Rectal smooth muscle tissue (tissue), 1 donor: Measurements from ENCODE around the gene TBC1D24.
"Not testable (repeated sequence)": the region's sequence is repeated elsewhere in the genome, so short reads cannot be mapped to it uniquely, and the experiment has no call there.

Experiments used
- H3K27ac ChIP-seq: one replicate; pipeline ENCODE4 v1.7.0; 2013; ENCODE audit warnings: low read depth, low read length, inconsistent platforms
- H3K27me3 ChIP-seq: one replicate; pipeline ENCODE4 v1.7.0; 2013; ENCODE audit warnings: low read length; ENCODE audit not compliant: control insufficient read depth, insufficient read depth
- H3K36me3 ChIP-seq: one replicate; pipeline ENCODE4 v1.7.0; 2013; ENCODE audit warnings: low read length; ENCODE audit not compliant: control insufficient read depth, insufficient read depth
- H3K4me1 ChIP-seq: one replicate; pipeline ENCODE4 v1.7.0; 2013; ENCODE audit warnings: low read length; ENCODE audit not compliant: control insufficient read depth, insufficient read depth
- H3K4me3 ChIP-seq: one replicate; pipeline ENCODE4 v1.7.0; 2013; ENCODE audit warnings: low read length
- H3K9ac ChIP-seq: one replicate; pipeline ENCODE4 v1.7.0; 2013; ENCODE audit warnings: low read length

Gene TBC1D24

DNA sequence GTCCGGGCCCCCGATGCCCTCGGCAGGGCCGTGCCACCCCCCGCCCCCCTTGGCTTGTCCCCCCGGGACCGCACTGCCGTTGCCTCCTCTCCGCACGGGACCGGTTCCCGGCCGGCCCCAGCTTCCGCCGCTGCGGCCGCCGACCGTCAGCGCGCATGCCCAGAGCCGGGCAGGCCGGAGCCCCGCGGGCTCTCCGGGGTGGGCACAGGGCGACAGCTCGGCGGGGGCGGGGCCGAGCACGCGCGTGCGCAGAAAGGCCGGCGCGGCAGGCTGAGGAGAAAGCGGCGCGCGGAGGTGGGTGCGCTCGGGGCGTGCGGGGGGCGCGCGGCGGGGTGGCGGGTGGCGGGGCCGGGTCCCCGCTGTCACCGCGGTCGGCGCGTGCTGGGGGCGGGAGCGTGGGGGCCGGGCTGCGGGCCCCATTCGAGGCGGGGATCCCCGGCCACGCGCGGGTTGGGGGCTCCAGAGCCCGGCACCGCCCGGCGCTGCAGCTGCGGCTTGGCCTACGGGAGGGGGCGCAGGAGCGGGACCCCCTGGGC is at the start of gene TBC1D24:
TSS of gene TBC1D24 (plus strand) at position 251 of the 536 bp plus-strand sequence. CDS start 21,022 bp downstream, outside the sequence.
- Histone ChIP-seq H3K4me3 (peak within 1 kb of the TSS; percentile 84), H3K9ac (no peak within 1 kb of the TSS), H3K27me3 (peaks cover 21% of the 10 kb centered on the region), H3K36me3 (no peaks in the 10 kb centered on the region), H3K4me1 (no peaks in the 10 kb centered on the region), H3K27ac (peak within 1 kb of the TSS; percentile 70)

- H3K4me1 ChIP-seq, result no peaks in the 10 kb centered on the region
Measured at GRCh38 chr16:2425825-2426430, 49.0 kb upstream of the TBC1D24 start.

DNA sequence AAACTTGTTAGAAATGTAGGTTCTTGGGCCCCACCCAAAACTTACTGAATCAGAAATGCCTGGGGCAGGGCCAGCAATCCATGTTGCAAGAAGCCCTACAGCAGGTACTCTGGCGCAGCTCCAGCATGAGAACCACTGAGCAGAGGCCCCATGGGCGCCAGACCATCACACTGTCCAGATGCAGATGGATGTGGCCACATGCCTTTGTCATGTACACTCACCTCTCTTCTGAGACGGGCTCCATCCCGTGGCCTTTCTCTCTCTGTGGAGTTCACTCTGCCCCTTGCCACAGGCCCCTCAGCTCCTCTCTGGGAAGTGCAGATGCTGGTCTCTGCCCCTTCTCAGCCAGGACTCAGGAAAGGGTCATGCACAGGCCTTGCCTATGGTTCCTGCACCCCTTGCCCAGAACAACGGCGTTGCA is 48.0 kb upstream of the TBC1D24 start:
- H3K9ac ChIP-seq, result no peak overlapping the region
- H3K27me3 ChIP-seq, result no peaks in the 10 kb centered on the region
- no peak overlapping the region for H3K4me3 ChIP-seq
- no peaks in the 10 kb centered on the region for H3K36me3 ChIP-seq
- no peak overlapping the region for H3K27ac ChIP-seq
- H3K4me1 ChIP-seq, result no peaks in the 10 kb centered on the region

More at GRCh38 chr16:2425825-2426430, 49.0 kb upstream of the TBC1D24 start:
- Histone ChIP-seq H3K27ac (no peak overlapping the region), H3K36me3 (no peaks in the 10 kb centered on the region), H3K9ac (no peak overlapping the region), H3K4me3 (no peak overlapping the region), H3K27me3 (no peaks in the 10 kb centered on the region)

- no peaks in the 10 kb centered on the region for H3K36me3 ChIP-seq
- no peak overlapping the region for H3K9ac ChIP-seq
- no peaks in the 10 kb centered on the region for H3K4me1 ChIP-seq
- no peaks in the 10 kb centered on the region for H3K27me3 ChIP-seq
- H3K4me3 ChIP-seq, result no peak overlapping the region
- no peak overlapping the region for H3K27ac ChIP-seq
Measured at GRCh38 chr16:2427526-2427925, 47.4 kb upstream of the TBC1D24 start.

DNA sequence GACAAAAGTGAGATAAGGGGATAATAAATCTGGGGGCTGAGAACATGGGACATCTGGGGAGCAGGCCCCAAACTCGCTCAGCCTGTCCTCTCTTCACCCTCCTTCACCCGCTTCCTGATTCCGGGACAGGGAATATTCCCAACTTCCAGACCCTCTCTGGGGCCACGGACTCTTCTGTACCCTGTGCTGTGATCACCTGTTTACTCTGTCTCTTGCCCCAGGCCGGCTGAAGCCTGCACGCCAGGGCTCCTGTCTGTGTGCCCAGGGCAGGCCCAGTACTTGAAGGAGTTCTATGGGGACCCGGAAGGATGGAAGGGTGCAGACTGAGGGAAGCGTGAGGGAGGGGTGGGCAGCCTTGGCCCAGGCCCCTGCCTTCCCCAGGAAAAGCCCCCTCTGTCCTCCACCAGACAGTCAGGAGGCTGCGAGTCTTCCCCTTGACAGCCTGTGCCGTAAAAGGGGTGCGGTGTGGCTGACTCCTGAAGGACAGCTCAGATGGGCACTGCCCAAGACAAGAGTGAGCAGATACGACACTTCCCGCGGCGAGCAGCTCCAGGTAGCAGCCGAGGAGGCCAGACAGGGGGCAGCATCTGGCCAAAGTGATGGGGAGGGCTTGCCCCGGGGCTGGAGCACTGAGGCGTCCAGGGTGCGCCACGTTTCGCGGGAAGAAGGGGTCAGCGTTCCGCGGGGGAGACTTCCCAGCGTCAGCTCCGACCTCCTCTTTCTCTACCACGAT is 46.7 kb upstream of the TBC1D24 start:
- H3K9ac ChIP-seq, result peak overlapping the region; percentile 34

DNA sequence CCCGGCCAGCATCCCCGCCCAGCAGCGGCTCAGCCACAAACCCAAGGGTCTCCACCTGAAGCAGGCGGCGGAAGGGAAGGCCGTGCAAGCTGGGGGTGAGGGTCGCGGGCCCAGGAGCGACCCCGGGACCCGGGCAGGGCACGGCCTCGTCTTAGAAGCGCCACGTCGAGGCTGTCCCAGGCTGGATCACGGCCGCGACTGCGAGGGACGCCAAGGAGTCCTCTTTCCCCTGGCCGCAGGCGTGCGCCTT is 46.2 kb upstream of the TBC1D24 start:
- Histone ChIP-seq H3K4me1 (no peaks in the 10 kb centered on the region), H3K27me3 (no peaks in the 10 kb centered on the region), H3K27ac (peak overlapping the region; percentile 58), H3K4me3 (peak overlapping the region; percentile 63), H3K9ac (peak overlapping the region; percentile 34), H3K36me3 (peaks cover 4% of the 10 kb centered on the region)

More for the DNA sequence above, 46.7 kb upstream of the TBC1D24 start:
- Histone ChIP-seq H3K27me3 (no peaks in the 10 kb centered on the region), H3K36me3 (peaks cover 4% of the 10 kb centered on the region), H3K27ac (peak overlapping the region; percentile 8), H3K4me3 (peak overlapping the region; percentile 63), H3K4me1 (no peaks in the 10 kb centered on the region)

- H3K27ac ChIP-seq, result peak within 1 kb of the TSS; percentile 58
- H3K27me3 ChIP-seq, result no peaks in the 10 kb centered on the region
- peak within 1 kb of the TSS; percentile 34 for H3K9ac ChIP-seq
- peaks cover 4% of the 10 kb centered on the region for H3K36me3 ChIP-seq
- peak within 1 kb of the TSS; percentile 80 for H3K4me3 ChIP-seq
- H3K4me1 ChIP-seq, result no peaks in the 10 kb centered on the region
Measured at GRCh38 chr16:2429034-2429770, 45.7 kb upstream of the TBC1D24 start, which contains the start of gene CCNF. TSS of gene CCNF (plus strand) at chr16:2429447. CDS start at chr16:2429482, 35 bp downstream.

- Histone ChIP-seq H3K36me3 (peaks cover 4% of the 10 kb centered on the region), H3K27ac (no peak overlapping the region), H3K9ac (no peak overlapping the region), H3K27me3 (no peaks in the 10 kb centered on the region), H3K4me3 (peak overlapping the region; percentile 80), H3K4me1 (no peaks in the 10 kb centered on the region)
Measured at GRCh38 chr16:2429771-2430663, 44.9 kb upstream of the TBC1D24 start.

DNA sequence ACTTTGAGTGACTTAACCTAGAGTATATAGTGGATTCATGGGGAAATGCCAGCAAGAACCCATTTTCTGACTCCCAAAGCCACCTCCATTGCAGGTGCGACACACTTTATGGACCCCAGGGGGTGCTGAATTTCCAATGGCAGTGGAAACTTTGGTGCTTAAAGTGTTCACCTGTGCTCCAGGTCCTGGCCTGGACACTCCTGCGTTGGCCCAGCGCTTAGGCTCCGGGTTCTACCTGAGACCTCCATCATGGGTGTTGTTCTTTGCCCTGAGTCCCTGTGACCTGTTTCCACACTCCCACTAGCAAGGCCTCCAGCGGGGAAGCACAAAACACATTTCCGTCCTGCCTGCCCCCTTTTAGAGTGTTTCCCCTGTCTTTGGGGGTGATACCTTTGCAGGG is 42.6 kb upstream of the TBC1D24 start:
- Histone ChIP-seq H3K4me3 (no peak overlapping the region), H3K9ac (no peak overlapping the region), H3K27me3 (no peaks in the 10 kb centered on the region), H3K36me3 (peaks cover 4% of the 10 kb centered on the region), H3K27ac (no peak overlapping the region), H3K4me1 (no peaks in the 10 kb centered on the region)

DNA sequence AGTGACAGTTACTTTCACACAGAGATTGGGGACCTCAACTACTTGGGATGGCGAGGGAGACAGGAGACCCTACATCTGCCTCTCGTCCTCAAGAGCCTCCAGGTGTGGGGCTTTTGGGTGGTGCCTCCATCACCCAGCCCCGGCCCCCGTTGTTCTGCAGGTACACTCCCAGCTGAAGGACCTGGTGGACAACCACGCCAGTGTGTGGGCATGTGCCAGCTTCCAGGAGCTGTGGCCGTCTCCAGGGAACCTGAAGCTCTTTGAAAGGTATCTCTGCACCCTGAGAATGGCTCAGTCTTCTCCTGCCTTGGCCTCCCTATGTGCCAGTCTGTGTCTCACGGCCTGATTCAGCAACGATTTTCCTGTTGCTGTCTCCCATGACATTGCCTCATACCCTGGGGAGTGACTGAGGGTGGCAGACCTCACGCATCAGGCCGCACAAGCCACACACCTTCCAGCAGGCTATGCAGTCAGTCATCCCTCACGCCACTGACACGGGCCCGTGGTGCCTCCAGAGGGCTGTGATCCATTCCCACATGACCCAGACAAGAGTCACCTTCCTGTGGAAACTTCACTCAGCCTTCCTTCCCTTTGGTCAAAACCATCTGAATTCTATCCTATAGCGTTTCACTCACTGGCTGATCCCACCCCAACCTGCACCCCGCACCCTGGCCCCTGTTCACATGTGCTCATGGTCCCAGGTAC is 42.0 kb upstream of the TBC1D24 start:
- H3K4me1 ChIP-seq, result no peaks in the 10 kb centered on the region
- H3K27ac ChIP-seq, result no peak overlapping the region
- no peaks in the 10 kb centered on the region for H3K27me3 ChIP-seq
- no peak overlapping the region for H3K9ac ChIP-seq
- H3K36me3 ChIP-seq, result peaks cover 4% of the 10 kb centered on the region
- H3K4me3 ChIP-seq, result no peak overlapping the region

- H3K4me1 ChIP-seq, H3K27ac ChIP-seq, H3K27me3 ChIP-seq, H3K36me3 ChIP-seq, H3K9ac ChIP-seq, H3K4me3 ChIP-seq: not testable (repeated sequence)
Measured at GRCh38 chr16:2435236-2435635, 39.7 kb upstream of the TBC1D24 start.
